ENCODE data around the gene FAM83G.

The FAM83G gene

DNA sequence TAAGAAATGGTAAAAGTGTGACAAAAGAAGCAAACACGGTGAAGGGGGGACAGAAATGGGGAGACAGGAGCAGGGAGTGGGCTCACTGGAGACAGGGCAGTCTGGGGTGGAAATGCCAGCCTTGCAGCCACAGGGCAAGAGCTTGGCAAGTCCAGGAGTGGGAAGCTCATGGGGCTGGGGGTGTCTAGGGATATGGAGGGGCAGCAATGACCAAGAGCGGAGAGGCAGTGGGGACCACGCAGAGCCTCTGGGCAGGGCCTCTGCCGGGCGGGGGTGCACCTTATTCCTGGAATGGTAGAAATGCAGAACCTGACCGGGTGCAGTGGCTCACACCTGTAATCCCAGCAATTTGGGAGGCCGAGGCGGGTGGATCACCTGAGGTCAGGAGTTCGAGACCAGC, 40.0 kb downstream of the FAM83G start:
- in situ Hi-C loops (cut with HindIII; ENCODE audit: low pct_ligation_motif_present, low sequenced_read_pairs), result loop anchor here (25.0 kb wide), 1 partner anchor 102 kb away; the partner anchor contains the start of gene PRPSAP2
- TF ChIP-seq, protein P1, sequence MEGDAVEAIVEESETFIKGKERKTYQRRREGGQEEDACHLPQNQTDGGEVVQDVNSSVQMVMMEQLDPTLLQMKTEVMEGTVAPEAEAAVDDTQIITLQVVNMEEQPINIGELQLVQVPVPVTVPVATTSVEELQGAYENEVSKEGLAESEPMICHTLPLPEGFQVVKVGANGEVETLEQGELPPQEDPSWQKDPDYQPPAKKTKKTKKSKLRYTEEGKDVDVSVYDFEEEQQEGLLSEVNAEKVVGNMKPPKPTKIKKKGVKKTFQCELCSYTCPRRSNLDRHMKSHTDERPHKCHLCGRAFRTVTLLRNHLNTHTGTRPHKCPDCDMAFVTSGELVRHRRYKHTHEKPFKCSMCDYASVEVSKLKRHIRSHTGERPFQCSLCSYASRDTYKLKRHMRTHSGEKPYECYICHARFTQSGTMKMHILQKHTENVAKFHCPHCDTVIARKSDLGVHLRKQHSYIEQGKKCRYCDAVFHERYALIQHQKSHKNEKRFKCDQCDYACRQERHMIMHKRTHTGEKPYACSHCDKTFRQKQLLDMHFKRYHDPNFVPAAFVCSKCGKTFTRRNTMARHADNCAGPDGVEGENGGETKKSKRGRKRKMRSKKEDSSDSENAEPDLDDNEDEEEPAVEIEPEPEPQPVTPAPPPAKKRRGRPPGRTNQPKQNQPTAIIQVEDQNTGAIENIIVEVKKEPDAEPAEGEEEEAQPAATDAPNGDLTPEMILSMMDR (IDR thresholded peaks at IDR 0.05; ENCODE audit: low read depth, low read length, missing control alignments), result no peak
- Histone ChIP-seq H3K36me3 (replicated peaks) (no peaks in the 10 kb centered on the region), H3K27me3 (replicated peaks) (no peaks in the 10 kb centered on the region), H3K27ac (no peak overlapping the region), H3K4me3 (ENCODE audit: low read depth, low read length) (no peak overlapping the region)
- DNase-seq, result no peak

DNA sequence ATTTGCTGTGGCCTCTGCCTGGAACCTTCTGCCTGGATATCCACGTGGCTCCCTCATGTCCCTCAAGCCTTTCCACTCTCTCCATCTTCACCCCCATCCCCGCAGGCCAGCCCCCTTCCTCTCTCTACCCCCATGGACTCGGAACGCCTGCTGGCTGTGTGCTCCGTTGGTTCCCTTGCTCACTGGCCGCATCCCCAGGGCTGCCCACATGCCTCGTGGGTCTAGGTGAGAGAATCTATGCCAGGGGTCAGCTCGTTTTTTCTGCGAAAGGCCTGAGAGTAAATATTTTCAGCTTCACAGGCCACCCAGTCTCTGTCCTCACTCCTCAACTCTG, 40.6 kb downstream of the FAM83G start:
- Histone ChIP-seq H3K36me3 (replicated peaks) (no peaks in the 10 kb centered on the region), H3K27ac (no peak overlapping the region), H3K4me3 (ENCODE audit: low read depth, low read length) (no peak overlapping the region), H3K27me3 (replicated peaks) (no peaks in the 10 kb centered on the region)
- in situ Hi-C loops (cut with HindIII; ENCODE audit: low pct_ligation_motif_present, low sequenced_read_pairs), result loop anchor here (25.0 kb wide), 1 partner anchor 102 kb away; the partner anchor contains the start of gene PRPSAP2
- TF ChIP-seq, protein P1 (IDR thresholded peaks at IDR 0.05; ENCODE audit: low read depth, low read length, missing control alignments), result no peak
- no peak for DNase-seq

DNA sequence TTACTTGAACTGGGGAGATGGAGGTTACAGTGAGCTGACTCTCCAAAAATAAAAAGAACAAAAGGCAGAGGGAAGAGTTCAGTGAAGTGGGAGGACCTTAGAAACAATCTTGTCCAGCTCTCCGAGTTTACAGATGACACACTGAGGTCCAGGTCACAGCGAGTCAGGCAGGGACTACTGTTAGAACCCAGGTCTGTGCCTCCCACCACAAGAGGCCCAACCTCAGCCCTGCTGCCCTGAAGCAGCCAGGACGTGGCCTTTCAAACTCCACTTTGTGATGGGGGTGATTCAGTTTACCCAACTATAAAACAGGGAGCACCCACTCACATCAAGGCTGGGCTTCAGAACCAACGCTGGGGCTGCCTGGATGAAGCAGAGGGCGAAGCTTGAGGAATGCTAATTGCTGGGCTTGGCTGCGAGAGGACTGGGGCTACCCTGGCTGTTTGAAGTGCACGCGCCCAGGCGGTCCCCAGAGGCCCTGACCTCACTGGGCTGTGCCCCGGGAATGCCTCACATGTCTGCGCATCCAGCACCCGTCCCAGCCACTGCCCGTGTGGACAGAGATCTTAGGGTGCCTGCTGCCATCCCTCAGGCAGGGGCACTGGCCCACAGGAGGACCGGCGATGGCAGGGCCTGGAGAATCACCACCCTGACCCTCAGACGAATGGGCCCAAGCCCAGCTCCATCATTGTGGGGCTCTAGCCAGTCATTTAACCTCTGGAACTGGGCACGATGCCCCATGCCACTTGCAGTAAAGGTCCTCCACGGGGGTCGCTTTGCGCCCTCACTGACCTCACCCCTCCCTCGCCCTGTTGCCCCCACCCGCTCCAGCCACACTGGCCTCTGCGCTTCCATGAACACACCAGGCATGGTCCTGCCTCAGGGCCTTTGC, 41.2 kb downstream of the FAM83G start:
- H3K27me3 ChIP-seq (replicated peaks), result no peaks in the 10 kb centered on the region
- no peak for DNase-seq
- H3K27ac ChIP-seq, result no peak overlapping the region
- H3K4me3 ChIP-seq (ENCODE audit: low read depth, low read length), result no peak overlapping the region
- TF ChIP-seq, protein P1 (IDR thresholded peaks at IDR 0.05; ENCODE audit: low read depth, low read length, missing control alignments), result no peak
- in situ Hi-C loops (cut with HindIII; ENCODE audit: low pct_ligation_motif_present, low sequenced_read_pairs), result loop anchor here (25.0 kb wide), 1 partner anchor 101 kb away; the partner anchor contains the start of gene PRPSAP2
- H3K36me3 ChIP-seq (replicated peaks), result no peaks in the 10 kb centered on the region

DNA sequence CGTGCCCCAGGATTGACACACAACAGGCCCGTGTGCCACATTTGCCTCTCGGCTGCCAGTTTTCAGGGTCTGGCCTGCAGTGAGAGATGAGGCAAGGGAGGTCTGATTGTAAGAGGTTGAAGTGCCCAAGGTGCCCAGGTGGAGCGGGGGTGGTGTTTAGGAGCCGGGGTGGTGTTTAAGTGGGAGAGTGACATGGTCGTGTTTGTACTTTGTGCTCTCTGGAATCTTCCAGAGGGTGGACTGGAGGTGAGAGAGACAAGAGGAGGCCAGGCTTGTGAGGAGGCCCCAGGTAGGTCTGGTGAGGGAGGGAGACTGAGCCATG, 42.1 kb downstream of the FAM83G start:
- Histone ChIP-seq H3K36me3 (replicated peaks) (no peaks in the 10 kb centered on the region), H3K27me3 (replicated peaks) (no peaks in the 10 kb centered on the region), H3K27ac (peak overlapping the region; percentile 33), H3K4me3 (ENCODE audit: low read depth, low read length) (no peak overlapping the region)
- TF ChIP-seq, protein P1 (IDR thresholded peaks at IDR 0.05; ENCODE audit: low read depth, low read length, missing control alignments), result no peak
- DNase-seq, result no peak
- in situ Hi-C loops (cut with HindIII; ENCODE audit: low pct_ligation_motif_present, low sequenced_read_pairs), result loop anchor here (25.0 kb wide), 1 partner anchor 100 kb away; the partner anchor contains the start of gene PRPSAP2

DNA sequence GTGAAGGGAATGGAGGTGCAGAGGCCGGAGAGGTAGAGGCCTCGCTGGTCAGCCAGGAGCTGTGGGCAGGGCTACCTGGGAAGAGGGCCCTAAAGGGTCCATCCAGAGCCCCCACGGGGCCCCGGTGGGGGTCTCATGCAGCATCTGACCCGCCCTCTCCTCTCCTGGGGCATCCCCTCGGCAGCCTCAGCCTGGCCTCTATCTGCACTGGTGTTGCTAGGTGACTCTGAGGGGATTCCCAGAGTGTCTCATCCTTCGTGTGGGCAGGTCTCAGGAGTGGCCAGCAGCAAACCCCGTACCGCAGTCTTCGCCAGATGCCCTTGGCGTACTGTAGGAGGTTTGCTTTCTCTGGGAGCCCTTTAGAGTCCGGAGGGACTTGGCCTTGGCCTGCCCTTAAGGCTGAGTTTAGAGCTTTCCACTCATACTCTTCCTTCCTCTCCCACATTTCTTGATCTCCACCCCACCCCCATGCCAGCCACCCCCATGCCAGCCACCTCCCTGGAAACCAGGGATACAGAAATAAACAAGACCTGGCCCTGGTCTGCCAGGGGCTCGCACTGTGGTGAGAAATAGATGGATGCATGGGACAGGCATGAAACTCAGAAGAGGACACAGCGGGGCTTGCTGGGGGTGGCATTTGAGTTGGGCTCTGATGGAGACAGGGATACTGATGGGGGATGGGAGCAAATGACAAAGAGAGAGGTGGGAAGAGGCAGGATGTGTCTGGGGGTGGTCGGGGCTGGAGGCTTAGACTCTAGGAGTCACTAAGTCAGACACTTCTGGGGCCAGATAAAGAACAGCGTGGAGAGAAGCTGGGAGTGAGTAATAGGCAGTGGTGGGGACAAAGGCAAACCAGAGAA, 42.7 kb downstream of the FAM83G start:
- peak; percentile 64 for DNase-seq
- H3K4me3 ChIP-seq (ENCODE audit: low read depth, low read length), result no peak overlapping the region
- TF ChIP-seq, protein P1 (IDR thresholded peaks at IDR 0.05; ENCODE audit: low read depth, low read length, missing control alignments), result no peak
- in situ Hi-C loops (cut with HindIII; ENCODE audit: low pct_ligation_motif_present, low sequenced_read_pairs), result loop anchor here (25.0 kb wide), 1 partner anchor 100 kb away; the partner anchor contains the start of gene PRPSAP2
- peak overlapping the region; percentile 33 for H3K27ac ChIP-seq
- H3K27me3 ChIP-seq (replicated peaks), result no peaks in the 10 kb centered on the region
- H3K36me3 ChIP-seq (replicated peaks), result no peaks in the 10 kb centered on the region

Measured in brain microvascular endothelial cell (primary cell).